ENCODE results near the gene CAMK1D. TPM values are rescaled to one million over a fixed set of nuclear protein-coding genes. Genes with fewer than 3 reads are reported as not detected.
A peak's percentile ranks its signal among the peaks of the same experiment; 100 is the strongest.

The CAMK1D gene
- total RNA-seq, 1 donor = 11.2 TPM

DNA sequence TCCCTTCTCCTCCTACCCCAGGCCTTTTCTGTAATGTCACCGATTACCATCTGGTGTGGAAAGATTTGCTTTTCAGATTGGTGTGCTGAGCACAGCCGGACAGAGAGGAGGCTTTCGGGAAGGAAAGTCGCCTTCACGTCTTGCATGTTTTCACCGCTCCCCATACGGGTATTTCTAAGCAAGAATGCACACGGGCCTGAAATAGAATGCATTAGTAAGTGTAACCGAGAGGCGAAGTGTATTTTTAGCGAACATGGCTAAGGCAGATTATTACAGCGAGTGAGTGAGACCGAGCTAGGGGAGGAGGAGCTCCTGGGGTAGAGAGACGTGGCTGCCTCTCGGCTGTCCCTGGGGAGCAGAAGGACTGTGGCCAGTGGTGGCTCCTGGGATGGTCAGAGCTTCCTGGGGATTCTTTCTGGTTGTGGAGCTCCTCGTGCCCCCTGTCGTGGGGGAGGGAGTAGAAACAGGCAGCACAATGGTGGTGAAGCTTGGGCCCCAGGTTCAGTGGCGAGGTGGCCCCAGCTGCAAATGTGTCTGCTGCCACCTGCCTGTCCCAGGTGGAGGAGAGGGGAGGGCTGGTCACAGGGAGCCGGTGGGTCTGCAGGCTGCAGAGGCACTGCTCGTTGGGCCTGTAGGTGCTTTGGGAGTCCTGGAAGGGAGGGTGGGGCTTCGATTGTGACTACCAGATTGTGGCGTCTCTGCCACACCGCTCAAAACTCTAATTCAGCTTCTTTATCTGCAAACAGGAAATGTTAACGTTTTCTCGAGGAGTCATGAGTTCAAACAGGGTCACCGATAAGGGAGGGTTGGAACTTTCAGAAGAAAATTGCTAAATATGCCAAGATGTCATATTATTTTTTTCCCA lies 135.8 kb downstream of the CAMK1D start:
- H3K9me3 ChIP-seq (ENCODE audit: low read depth, low read length) = no peaks in the 10 kb centered on the region
- H3K4me3 ChIP-seq (ENCODE audit: insufficient read depth, low read length) = no peak overlapping the region
- no peak for DNase-seq (ENCODE audit: insufficient read length, low spot score, missing footprints)
- H2AFZ ChIP-seq (ENCODE audit: low read length) = no peak overlapping the region
- TF ChIP-seq, protein P1, sequence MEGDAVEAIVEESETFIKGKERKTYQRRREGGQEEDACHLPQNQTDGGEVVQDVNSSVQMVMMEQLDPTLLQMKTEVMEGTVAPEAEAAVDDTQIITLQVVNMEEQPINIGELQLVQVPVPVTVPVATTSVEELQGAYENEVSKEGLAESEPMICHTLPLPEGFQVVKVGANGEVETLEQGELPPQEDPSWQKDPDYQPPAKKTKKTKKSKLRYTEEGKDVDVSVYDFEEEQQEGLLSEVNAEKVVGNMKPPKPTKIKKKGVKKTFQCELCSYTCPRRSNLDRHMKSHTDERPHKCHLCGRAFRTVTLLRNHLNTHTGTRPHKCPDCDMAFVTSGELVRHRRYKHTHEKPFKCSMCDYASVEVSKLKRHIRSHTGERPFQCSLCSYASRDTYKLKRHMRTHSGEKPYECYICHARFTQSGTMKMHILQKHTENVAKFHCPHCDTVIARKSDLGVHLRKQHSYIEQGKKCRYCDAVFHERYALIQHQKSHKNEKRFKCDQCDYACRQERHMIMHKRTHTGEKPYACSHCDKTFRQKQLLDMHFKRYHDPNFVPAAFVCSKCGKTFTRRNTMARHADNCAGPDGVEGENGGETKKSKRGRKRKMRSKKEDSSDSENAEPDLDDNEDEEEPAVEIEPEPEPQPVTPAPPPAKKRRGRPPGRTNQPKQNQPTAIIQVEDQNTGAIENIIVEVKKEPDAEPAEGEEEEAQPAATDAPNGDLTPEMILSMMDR (IDR thresholded peaks at IDR 0.05; ENCODE audit: extremely low read depth, low read depth, low read length) = no peak
- H3K36me3 ChIP-seq (ENCODE audit: insufficient read depth, low read length) = no peaks in the 10 kb centered on the region
- H3K79me2 ChIP-seq (ENCODE audit: insufficient read depth, low read length) = no peaks in the 10 kb centered on the region
- H3K4me2 ChIP-seq (ENCODE audit: insufficient read depth, low read length) = no peak overlapping the region
- H3K4me1 ChIP-seq (ENCODE audit: insufficient read depth, low read length) = no peaks in the 10 kb centered on the region
- H3K27me3 ChIP-seq (ENCODE audit: insufficient read depth, low read length) = no peaks in the 10 kb centered on the region
- H4K20me1 ChIP-seq (ENCODE audit: insufficient read depth, low read length) = no peaks in the 10 kb centered on the region
- H3K27ac ChIP-seq (ENCODE audit: low read depth, low read length) = no peak overlapping the region

- Histone ChIP-seq H3K79me2 (ENCODE audit: insufficient read depth, low read length) (no peaks in the 10 kb centered on the region), H3K27me3 (ENCODE audit: insufficient read depth, low read length) (no peaks in the 10 kb centered on the region), H4K20me1 (ENCODE audit: insufficient read depth, low read length) (no peaks in the 10 kb centered on the region), H3K4me3 (ENCODE audit: insufficient read depth, low read length) (no peak overlapping the region), H3K27ac (ENCODE audit: low read depth, low read length) (no peak overlapping the region), H3K9me3 (ENCODE audit: low read depth, low read length) (no peaks in the 10 kb centered on the region), H3K4me2 (ENCODE audit: insufficient read depth, low read length) (no peak overlapping the region), H2AFZ (ENCODE audit: low read length) (no peak overlapping the region), H3K36me3 (ENCODE audit: insufficient read depth, low read length) (no peaks in the 10 kb centered on the region), H3K4me1 (ENCODE audit: insufficient read depth, low read length) (no peaks in the 10 kb centered on the region)
- peak; percentile 69 for DNase-seq (ENCODE audit: insufficient read length, low spot score, missing footprints)
- TF ChIP-seq, protein P1 (IDR thresholded peaks at IDR 0.05; ENCODE audit: extremely low read depth, low read depth, low read length) = no peak
Observed at GRCh38 chr10:12487366-12487765, 138.0 kb downstream of the CAMK1D start.

DNA sequence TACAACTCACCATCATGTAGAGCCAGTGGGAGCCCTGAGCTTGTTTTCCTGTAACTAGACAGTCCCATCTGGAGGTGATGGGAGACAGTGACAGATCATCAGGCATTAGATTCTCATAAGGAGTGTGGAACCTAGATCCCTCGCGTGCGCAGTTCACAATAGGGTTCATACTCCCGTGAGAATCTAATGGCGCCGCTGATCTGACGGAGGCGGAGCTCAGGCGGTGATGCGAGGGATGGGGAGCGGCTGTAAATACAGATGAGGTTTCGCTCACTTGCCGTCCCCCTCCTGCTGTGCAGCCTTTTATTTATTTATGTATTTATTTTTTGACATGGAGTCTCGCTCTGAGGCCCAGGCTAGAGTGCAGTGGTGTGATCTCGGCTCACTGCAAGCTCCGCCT lies 139.3 kb downstream of the CAMK1D start:
- Histone ChIP-seq H3K27me3 (ENCODE audit: insufficient read depth, low read length) (no peaks in the 10 kb centered on the region), H3K4me2 (ENCODE audit: insufficient read depth, low read length) (no peak overlapping the region), H2AFZ (ENCODE audit: low read length) (no peak overlapping the region), H3K79me2 (ENCODE audit: insufficient read depth, low read length) (no peaks in the 10 kb centered on the region), H3K9me3 (ENCODE audit: low read depth, low read length) (no peaks in the 10 kb centered on the region), H3K36me3 (ENCODE audit: insufficient read depth, low read length) (no peaks in the 10 kb centered on the region), H3K4me3 (ENCODE audit: insufficient read depth, low read length) (no peak overlapping the region), H3K4me1 (ENCODE audit: insufficient read depth, low read length) (no peaks in the 10 kb centered on the region), H3K27ac (ENCODE audit: low read depth, low read length) (no peak overlapping the region), H4K20me1 (ENCODE audit: insufficient read depth, low read length) (no peaks in the 10 kb centered on the region)
- no peak for DNase-seq (ENCODE audit: insufficient read length, low spot score, missing footprints)
- TF ChIP-seq, protein P1 (IDR thresholded peaks at IDR 0.05; ENCODE audit: extremely low read depth, low read depth, low read length) = no peak

DNA sequence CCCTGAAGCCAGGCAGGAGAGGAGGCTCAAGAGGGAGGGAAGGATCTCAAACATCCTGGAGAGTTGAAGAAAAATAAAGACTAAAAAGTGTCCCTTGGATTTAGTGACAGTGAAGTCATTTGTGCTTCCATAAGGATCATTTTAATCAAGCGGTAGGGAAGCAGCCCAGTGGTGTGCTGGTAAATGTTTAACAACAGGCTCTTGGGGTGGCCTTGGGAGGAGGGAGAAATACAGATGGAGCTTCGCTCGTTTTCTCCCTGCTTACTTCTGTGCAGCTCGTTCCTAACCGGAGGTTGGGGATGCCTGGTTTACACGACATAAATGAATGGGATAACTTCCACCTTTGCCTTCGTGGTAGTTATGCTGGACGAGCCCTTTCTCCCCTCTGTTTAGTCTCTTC lies 140.0 kb downstream of the CAMK1D start:
- TF ChIP-seq, protein P1 (IDR thresholded peaks at IDR 0.05; ENCODE audit: extremely low read depth, low read depth, low read length) = no peak
- Histone ChIP-seq H4K20me1 (ENCODE audit: insufficient read depth, low read length) (no peaks in the 10 kb centered on the region), H3K9me3 (ENCODE audit: low read depth, low read length) (no peaks in the 10 kb centered on the region), H3K36me3 (ENCODE audit: insufficient read depth, low read length) (no peaks in the 10 kb centered on the region), H3K4me2 (ENCODE audit: insufficient read depth, low read length) (no peak overlapping the region), H3K27ac (ENCODE audit: low read depth, low read length) (no peak overlapping the region), H3K4me3 (ENCODE audit: insufficient read depth, low read length) (no peak overlapping the region), H3K79me2 (ENCODE audit: insufficient read depth, low read length) (no peaks in the 10 kb centered on the region), H2AFZ (ENCODE audit: low read length) (no peak overlapping the region), H3K27me3 (ENCODE audit: insufficient read depth, low read length) (no peaks in the 10 kb centered on the region), H3K4me1 (ENCODE audit: insufficient read depth, low read length) (no peaks in the 10 kb centered on the region)
- no peak for DNase-seq (ENCODE audit: insufficient read length, low spot score, missing footprints)

All from osteoblast (primary cell).